Left ventricle myocardium inferior (tissue), 1 donor: ENCODE data around the gene NEU3. TPM values are rescaled to one million over a fixed set of nuclear protein-coding genes. Genes with fewer than 3 reads are reported as not detected.

ENCODE experiments used
- DNase-seq: peaks from one replicate; pipeline ENCODE4 v3.0.0-alpha.2; 2020
- H3K27ac ChIP-seq: fragments of 200-600 bp; replicated peaks from 2 replicates; pipeline ENCODE4 v1.8.0; 2021
- H3K27me3 ChIP-seq: fragments of 200-600 bp; 2 replicates; pipeline ENCODE4 v1.8.0; 2021; ENCODE audit warnings: low read depth
- H3K36me3 ChIP-seq: fragments of 200-600 bp; 2 replicates; pipeline ENCODE4 v1.8.0; 2021
- H3K4me1 ChIP-seq: fragments of 200-600 bp; 2 replicates; pipeline ENCODE4 v1.8.0; 2021
- H3K4me3 ChIP-seq: fragments of 200-600 bp; 2 replicates; pipeline ENCODE4 v1.8.0; 2021; ENCODE audit warnings: mild to moderate bottlenecking, moderate library complexity
- H3K9me3 ChIP-seq: fragments of 200-600 bp; replicated peaks from 2 replicates; pipeline ENCODE4 v1.8.0; 2021
- intact Hi-C: fragments of 100-400 bp; cut with micrococcal nuclease; formaldehyde crosslinking; loops from one replicate; pipeline ENCODE4 v1.11.0; 2022
- total RNA-seq: library from RNA; stranded (reverse); fragmentation: NEBNext Ultra II Directional; extraction: Animal tissue kit (Norgen Biotek cat#: 25700); gene quantifications from one replicate; pipeline ENCODE4 v1.2.1, GENCODE V29; 2021
- TF ChIP-seq, protein P1 (sequence below): fragments of 200-600 bp; IDR thresholded peaks from 2 replicates; pipeline ENCODE4 v1.8.0; 2021; ENCODE audit warnings: antibody characterized with exemption, mild to moderate bottlenecking, borderline replicate concordance
- donor health status: DM: no; HTN: yes; CAD: no; lungs with severe emphysema.

The NEU3 gene
- total RNA-seq, 1 donor from 2014 or later: 9.9 TPM

DNA sequence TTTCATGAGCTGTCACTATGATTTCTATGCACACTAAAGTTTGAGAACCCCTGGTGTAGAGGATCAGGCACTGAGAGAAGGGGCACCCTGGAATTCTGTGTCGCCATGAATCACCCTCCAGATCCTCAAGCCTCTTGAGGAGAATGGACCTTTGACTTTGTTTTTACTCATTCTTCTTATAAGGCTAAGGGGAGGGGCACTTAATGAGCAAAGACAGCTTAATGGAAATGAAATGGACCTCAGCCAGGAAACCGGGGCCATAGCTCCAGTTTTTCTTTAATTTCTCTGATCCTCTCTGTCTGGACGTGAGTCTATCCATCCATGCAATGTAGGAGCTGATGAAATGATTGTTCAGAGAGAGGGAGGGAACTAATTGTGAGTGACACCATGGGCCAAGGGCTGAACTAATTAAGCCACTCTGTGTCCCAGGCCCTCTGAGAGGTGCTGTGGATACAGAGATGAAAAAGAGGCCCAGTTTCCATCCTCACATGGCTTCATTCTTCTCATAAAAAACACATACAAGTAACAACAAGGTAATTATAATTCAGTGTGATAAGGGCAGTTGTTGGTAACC, 75.1 kb downstream of the NEU3 start:
- no peaks in the 10 kb centered on the region for H3K4me1 ChIP-seq
- DNase-seq: no peak
- no peak overlapping the region for H3K27ac ChIP-seq
- peaks cover 31% of the 10 kb centered on the region for H3K27me3 ChIP-seq
- intact Hi-C loops: no loop called here
- TF ChIP-seq, protein P1, sequence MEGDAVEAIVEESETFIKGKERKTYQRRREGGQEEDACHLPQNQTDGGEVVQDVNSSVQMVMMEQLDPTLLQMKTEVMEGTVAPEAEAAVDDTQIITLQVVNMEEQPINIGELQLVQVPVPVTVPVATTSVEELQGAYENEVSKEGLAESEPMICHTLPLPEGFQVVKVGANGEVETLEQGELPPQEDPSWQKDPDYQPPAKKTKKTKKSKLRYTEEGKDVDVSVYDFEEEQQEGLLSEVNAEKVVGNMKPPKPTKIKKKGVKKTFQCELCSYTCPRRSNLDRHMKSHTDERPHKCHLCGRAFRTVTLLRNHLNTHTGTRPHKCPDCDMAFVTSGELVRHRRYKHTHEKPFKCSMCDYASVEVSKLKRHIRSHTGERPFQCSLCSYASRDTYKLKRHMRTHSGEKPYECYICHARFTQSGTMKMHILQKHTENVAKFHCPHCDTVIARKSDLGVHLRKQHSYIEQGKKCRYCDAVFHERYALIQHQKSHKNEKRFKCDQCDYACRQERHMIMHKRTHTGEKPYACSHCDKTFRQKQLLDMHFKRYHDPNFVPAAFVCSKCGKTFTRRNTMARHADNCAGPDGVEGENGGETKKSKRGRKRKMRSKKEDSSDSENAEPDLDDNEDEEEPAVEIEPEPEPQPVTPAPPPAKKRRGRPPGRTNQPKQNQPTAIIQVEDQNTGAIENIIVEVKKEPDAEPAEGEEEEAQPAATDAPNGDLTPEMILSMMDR: no peak
- no peaks in the 10 kb centered on the region for H3K9me3 ChIP-seq
- H3K4me3 ChIP-seq: no peak overlapping the region
- H3K36me3 ChIP-seq: no peaks in the 10 kb centered on the region

DNA sequence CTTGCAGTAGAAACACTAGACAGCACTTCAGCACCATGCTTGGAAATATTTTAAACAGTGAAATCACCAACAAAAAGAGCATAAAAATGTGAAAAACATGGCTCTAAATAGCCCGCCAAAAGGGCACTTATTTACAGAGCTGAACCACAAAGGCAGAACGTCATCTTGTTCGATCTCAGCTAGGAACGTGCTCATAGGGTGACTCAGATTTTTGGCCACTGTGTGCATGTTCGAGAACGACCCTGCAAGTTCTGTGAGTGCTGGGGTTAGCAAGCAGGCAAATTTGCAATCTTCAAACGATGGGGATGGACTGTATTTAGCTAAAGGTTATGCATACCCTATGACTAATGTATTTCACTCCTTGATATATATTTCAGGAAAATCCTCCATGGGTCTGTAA, 77.3 kb downstream of the NEU3 start:
- Histone ChIP-seq H3K4me1 (no peaks in the 10 kb centered on the region), H3K36me3 (no peaks in the 10 kb centered on the region)
- intact Hi-C loops: no loop called here

More for the DNA sequence above, 77.3 kb downstream of the NEU3 start:
- TF ChIP-seq, protein P1: no peak
- Histone ChIP-seq H3K27ac (no peak overlapping the region), H3K27me3 (peaks cover 48% of the 10 kb centered on the region), H3K4me3 (no peak overlapping the region), H3K9me3 (no peaks in the 10 kb centered on the region)
- DNase-seq: no peak

Other genes starting within 250 kb of the NEU3 start
- 9.6 TPM for gene RNF169, start 240.1 kb upstream of the NEU3 start, total RNA-seq
- gene XRRA1, start 39.8 kb upstream of the NEU3 start, total RNA-seq: 7.0 TPM
- 103 TPM for gene SPCS2, start 39.7 kb upstream of the NEU3 start, total RNA-seq
- gene OR2AT4, start 107.9 kb downstream of the NEU3 start, total RNA-seq: not detected
- 22.7 TPM for gene SLCO2B1, start 162.2 kb downstream of the NEU3 start, total RNA-seq